GM19025 (cell line): ENCODE results near the gene GALNT7.

Source experiments
- ATAC-seq: cut with Tn5 transposase; IDR thresholded peaks from one replicate; pipeline ENCODE4 v1.9.1; 2021; ENCODE audit warnings: mild to moderate bottlenecking, low read depth, moderate library complexity; ENCODE audit not compliant: unreplicated experiment

The GALNT7 gene

DNA sequence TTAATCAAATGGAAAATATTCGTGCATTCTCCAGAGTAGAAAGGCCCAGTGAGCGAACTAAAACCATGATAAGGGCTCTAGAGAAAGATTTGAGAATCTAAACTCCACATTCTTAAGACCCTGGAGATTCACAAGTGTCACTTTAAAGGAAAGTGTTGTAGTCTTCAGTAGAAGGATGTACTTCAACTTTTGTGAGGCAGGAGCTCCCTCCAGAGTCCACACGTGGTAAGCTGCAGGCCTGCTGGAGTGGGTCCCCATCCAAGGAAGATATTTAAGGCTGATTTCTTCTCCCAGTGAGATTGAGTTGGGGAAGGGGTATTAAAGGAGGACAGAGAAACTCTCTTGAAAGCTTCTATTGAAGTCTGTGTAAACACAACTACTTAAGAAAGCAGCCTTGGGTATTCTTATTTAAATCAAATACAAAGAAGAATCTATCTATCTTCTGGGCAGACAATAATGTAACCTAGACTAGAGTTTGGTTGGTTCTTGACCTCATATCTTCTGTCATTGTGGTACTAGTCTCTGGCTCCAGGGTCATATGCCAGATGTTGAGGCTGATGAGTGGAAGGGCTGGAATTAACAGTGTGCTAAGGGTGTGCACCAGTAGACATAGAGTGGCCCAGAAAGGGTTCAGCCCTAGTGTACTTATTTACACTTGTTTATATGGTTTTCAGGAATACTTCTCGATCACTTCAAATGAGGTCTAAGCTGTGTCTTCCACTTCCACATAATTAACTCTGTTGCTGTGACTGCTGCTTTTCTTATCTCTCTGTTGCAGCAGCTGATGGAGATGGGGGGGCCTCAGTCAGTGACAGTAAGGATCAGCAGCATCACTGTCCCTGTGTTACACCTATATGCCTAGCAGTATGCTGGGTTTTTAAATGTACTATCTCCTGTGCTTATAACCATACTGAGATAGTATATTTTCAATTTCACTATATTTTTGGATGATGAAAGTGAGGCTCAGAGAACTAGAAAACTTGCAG, 89.4 kb downstream of the GALNT7 start:
- ATAC-seq, result peak; percentile 84

DNA sequence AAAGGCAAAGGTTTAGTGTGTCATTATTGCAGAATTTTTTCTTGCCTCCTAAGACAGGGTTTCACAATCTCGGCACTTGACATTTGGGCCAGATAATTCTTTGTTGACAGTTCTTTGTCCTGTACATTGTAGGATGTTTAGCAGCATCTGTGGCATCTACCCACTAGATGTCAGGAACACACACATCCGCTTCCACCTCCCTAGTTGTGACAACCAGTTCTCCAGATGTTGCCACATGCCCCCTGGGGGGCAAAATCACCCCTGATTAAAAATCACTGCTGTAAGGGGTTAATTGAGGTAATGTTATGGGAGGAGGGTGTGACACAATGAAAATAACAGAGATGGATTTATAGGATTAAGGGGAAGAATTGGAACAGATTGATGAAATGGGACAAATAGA, 90.3 kb downstream of the GALNT7 start:
- ATAC-seq, result no peak

DNA sequence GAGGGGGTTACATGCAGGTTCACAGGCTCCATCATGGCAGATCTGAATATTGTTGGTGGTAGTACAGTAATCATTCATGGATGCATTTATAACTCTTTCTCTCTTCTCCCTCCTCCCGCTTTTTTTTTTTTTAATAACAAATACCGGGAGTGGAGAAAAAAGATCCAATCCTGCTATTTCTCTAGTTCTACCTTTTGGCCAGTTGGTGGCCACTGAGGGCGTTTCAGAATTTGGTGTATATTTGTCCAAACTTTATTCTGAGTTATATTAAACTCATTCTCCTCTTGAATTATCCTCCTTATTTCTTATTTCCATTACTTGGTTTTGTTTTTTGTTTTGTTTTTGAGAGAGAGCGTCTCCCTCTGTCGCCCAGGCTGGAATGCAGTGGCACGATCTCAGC, 90.7 kb downstream of the GALNT7 start:
- ATAC-seq, result no peak

DNA sequence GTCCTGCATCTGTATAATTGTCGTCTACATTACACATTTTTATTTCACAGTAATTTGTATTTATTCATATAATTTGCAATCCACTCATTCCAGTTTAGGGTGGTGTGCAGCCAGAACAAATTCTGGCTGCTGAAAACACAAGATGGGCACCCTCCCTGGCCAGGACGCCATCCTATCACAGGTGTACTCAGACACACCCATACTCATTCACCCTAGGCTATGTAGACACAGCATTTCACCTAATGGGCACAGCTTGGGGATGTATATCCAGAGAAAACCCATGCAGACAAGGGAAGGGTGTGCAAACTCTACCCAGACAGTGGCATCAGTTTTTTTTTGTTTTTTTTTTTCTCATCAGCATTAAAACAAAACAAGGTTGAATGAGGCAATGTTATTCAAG, 92.4 kb downstream of the GALNT7 start:
- no peak for ATAC-seq

DNA sequence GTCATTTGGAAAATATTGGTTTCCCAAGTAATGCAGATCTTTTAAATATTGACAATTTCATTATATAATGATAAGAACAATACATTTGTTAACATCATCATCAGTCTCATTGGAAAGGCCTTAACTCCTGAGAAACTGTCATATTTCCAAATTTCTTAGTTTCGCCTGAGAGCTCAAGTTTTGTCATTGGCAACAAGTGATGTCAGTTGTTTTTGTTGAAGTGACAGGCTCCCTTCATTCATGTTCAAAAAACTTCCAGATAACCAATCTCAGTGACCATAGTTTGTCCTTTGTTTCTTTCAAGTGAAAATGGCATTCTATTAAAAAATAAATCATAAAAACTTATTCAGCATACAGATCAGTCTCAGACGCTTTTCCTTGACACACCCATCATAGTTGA, 93.8 kb downstream of the GALNT7 start:
- no peak for ATAC-seq

DNA sequence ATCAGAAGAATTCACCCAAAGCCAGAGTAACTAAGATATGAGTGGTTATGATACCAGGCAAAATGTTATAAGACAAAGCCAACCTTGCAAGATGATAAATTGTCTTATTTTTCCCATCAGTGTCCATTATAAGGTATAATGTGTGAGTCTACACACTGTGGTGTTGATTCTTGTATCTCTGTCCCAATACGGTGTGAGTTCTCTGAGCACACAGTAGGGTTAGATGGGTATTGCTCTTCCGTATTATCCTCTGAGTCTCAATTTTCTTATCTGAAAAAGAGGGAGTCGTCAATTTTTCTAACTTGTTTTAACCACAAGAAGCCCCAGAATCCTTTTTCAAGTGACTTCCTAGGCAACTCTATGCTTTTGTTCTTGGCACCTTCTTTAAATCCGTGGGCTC, 95.6 kb downstream of the GALNT7 start:
- ATAC-seq, result peak; percentile 17

DNA sequence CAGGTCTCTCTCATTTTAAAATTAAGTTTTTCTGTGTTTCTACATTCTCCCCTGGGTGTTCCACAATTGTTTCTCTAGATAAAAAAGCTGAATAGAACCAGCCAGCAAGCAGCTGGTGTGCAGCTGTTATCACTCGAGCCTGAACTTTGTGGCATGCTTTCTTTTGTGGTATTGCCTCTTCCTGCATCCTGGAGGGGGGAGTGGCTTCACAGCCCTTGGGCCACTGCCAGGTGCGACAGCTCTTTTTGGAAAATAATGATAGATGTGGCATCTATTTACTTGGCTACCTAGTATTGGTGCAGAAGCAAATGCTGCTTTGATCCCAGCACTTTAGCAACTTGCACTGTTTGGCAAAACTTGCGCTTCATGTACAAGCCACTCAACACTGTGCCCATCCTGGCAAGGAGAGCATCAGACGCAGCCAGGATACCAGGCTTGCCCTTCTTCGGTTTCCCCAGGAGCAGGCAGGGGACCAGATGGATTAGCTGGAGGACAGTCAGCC, 96.1 kb downstream of the GALNT7 start:
- ATAC-seq, result peak; percentile 68

DNA sequence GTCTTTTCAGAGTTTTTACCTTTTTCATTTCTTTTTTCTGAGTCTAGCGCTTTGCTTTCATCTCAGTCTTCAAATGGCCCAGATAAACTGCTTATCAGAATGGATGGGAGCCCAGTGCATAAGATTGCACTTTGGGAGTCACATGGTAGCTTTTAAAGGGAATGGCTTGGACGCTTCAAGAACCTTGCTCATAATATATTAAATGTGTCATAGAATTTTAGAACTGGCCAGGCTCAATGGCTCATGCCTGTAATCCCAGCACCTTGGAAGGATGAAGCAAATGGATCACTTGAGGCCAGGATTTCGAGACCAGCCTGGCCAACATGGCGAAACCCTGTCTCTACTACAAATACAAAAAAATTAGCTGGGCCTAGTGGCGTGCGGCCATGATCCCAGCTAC, 97.1 kb downstream of the GALNT7 start:
- ATAC-seq, result no peak

DNA sequence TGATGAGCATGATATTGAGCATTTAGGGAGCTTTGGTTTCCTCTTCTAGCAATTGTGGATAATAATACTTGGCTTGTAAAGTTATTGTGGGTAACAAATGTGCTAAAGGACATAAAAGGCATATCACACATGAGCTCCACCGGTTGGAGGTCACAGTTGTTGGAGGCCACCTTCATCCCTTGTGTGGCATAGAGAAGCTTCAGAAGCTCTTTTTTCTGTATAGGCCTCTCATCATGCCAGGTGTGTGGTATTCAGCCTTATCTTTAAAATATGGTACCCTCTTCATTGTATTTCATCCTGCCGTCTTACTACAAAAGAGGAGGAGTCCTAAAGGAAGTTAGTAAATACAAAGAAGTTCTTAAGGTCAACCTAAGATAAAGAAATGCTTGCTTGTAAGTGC, 99.1 kb downstream of the GALNT7 start:
- ATAC-seq, result no peak

DNA sequence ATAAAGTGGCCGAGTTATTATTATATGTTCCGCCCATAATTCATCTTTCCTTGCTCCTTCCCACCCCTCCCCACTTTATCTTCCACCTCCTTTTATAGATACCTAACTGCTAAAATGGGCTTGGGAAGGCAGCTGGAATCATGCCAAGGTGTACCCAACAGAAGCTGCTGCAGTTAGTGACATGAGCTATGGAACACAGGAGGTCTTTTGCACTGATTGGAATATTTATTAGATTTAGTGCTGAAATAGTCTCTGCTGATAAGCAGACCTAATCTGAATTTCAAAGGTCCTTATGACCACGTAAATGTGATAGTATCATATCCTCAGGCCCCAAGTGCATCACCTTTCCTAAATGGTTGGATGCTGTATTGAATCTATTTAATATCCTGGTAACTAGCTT, 100.7 kb downstream of the GALNT7 start:
- ATAC-seq, result no peak

DNA sequence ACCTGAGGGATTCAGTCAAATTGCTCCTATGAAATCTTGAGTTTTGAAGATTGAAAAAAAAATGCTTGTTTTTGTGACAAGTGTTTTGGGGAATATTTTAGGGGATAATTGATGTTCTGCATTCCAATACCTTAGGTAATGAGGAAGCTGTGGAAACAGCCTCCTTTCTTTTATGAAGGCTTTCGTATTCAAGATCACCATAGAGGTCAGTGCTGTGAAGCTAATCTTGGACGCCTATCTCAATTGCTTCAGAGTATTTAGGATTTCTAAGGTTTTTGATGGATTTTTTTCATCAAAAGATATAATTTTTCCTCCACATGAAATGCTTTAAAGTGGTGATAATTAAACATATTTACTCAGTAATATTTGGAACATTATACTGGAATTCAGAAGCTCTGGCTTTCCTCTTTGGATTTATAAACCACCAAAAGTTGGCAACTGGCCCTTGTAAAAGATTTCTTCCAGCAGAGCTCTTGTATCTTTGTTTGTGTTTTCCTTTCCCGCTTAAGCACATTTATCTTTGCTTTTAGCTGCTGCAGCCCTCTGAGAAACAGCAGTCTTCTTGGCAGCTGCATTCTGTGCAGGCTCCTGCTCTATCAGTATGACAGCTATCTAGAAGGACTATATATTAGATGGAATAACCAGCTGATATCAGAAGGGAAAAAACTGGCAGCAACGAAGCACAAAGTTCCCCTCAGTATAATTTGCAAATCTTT, 101.9 kb downstream of the GALNT7 start:
- no peak for ATAC-seq

DNA sequence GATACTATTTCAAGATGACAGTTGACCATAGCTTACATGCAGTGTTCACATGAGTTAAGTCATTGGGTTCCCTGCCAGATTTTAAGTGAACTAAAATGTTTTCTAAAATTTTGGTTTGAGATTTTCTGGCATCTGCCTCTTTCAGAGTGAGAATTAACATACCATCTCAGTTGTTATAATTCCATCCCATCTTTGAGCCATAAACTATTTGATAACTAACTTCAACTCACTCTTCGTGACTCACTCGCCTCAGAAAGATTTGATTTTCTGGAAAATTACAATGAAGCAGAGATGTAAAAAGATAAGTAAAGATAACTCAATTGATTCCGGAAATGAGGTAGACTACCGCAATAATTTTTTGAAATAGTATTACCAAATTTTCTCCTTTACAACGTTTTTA, 103.7 kb downstream of the GALNT7 start:
- no peak for ATAC-seq

DNA sequence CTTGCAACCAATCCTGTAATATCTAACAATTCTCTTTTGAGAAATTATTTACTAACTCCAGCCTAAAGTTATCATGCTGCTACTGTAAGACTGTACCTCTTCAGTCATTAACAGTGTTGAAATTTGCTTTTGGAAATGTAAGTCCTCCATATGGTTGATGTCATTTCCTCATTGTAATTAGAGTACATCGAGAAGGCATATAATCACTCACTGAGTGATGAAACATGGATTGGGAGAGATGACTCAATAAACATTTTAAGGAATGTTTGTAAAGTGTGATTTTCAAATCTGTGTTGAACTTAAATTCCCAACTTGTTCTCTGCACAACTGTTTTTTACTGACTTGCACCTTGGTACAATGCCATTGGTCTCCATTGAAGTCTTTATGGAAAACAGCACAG, 104.4 kb downstream of the GALNT7 start:
- ATAC-seq, result no peak

DNA sequence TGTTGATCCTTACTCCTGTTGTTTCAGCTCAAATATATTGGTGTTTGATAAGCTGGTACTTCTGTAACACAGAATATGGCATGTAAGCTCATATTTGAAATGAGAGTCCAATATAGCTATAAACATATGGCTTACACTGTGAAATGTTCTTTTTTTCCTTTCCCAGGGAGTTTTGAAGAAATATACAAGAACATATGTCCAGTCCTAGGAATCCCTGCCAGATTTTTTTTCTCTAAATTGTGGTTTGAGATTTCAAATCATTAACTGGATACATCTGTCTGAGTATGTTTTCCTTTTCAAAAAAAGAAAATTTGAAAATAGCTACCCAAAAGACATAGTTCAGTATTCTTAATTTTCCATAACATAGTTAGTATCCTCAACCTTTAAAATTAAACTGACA, 105.3 kb downstream of the GALNT7 start:
- ATAC-seq, result no peak

DNA sequence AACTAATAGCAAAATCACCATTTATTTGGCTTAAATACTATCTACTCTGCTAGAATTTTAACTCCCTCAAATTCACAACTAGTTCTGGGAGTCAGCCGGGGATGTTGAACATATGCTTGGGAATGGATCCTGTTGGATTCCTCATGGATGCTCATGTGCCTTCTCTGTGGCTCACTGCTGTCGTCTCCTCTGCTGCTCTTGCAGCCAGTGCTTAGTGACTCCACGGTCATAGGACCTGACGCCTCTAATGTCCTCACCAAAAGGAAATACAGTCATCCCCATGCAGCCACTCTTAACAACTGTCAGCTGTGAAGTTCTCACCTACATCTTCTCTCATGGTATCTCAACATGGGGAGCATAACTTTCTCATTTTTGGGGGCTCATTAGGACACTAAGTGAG, 106.1 kb downstream of the GALNT7 start:
- ATAC-seq, result no peak

DNA sequence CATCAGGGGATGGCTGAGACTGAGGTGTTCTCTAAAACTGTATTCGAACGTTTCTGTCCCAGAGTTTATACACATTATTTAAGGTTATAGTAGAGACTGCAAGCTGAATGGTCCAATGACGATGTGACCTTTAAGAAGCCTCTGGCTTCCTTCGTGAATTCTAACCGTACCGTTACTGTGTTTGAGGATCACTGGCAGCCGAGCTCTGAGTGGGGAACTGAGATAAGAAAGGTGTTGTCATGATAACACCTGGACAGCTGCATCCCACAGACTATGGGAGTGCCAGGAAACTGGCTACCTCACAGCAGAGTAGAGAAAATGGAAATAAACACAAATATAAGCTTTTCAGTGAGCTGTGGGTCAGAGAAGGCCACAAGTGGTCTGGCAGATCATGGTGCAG, 106.5 kb downstream of the GALNT7 start:
- ATAC-seq, result no peak

DNA sequence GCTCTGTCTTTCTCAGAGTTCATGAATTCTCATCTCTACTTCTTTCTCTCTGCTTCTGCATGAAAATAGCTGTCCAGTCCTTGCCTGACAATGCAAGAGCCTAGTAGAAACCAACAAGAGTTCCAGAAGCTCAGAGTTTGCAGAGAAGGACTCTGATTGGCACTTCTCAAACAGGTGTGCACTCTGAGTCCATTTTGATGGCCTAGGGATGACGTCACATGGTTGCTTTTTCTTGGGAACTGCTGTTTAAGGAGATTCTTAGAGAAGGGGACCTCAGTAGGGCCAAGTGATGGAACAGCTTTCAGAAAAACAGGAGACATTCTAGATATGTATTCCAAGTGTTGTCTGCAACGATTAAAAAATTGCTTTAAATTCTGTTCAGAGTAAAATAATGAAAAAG, 108.7 kb downstream of the GALNT7 start:
- no peak for ATAC-seq

DNA sequence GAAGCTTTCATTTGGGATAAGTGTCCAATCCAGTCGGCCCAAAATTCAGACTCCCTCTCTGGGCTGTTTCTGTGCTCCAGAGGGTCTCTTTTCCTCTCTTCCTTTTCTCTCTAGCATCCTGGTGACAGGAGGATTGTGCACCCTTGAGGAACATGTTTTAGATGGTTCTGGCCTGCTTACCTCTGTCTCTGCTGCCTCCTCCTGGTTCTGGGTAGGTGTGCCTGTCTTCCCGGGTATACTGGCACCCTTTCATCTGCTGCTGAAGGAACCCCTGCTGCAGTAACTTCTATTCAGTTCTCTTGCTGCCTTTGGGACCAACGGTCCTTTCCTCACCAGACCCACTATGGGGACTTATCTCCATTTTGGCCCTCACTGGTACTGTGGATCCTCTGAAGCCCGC, 112.4 kb downstream of the GALNT7 start:
- ATAC-seq, result no peak

DNA sequence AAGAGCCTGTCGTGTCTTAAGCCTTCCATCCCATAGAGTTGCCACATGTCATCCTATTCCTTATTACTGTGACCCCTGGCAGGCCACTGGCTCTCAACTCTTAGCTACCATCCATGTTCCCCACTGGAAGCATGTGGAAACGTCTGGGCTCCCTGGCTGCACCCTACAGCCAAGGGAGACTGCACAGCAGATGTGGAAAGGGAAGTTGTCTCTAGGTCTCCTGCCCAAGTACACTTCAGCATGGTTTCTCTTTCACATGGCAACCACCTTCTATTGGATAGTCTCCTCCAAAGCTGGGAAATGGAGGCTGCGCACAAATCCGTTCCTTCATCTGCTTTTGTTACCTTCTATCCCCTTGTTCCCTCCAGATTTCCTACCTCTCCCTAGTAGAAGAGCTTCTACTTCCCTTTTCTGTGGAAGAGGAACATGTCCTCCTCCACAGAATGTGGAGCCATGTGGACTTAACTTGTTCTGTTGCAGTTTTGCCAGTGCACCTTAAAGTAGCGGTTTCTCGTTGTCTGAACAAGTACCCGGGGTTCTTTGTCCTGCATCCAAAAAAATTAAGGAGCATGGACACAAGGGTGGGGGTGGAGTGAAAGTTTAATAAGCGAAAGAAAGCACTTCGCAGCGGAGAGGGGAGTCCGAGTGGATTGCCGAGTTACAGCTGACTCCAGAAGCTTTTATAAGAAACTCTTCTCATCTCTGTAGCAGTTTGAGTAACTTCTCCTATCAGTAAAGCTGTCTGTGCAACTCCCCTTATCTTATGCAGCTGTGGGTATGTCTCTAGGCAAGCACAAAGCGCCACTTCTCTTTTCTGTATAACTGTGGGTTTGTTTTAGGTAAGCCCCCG, 113.0 kb downstream of the GALNT7 start:
- ATAC-seq, result no peak

DNA sequence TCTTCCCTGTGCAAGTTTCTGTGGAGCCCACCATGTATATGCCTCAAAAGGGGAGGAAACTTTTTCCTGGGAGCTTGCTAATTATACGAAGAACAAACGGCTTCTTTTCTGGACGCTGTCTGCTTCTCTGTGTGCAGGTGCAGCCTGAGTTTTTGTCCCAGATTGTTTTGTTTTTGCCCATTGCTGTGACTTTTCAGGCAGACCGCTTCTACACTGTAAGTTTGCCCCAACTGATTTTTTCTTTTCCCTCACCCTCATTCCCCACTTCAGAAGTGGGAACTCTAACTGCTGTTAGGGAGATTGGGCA, 113.6 kb downstream of the GALNT7 start:
- ATAC-seq, result no peak

DNA sequence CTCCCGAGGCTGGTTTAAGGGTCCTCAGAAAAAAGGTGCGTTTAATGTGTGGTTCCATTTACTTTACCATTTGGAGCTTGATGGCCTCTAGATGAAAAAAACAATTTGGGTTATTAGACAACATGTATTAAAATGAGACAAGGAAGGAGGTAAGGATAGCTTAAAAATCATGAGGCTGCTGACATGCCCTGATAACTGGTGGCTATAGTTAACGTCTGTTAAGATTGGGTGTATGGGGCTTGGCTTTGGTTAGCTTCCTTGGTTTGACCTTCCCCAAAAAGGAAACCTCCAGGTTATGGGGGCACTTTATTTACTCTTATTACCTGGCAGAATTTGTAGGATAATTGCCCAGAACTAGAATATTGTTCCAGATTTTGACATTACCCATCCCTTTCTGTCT, 114.0 kb downstream of the GALNT7 start:
- no peak for ATAC-seq
